Activated naive CD8-positive, alpha-beta T cell (primary cell): Measurements from ENCODE around the gene RPUSD4.

Source experiments
- H3K27ac Mint-ChIP-seq: one replicate; pipeline ENCODE4 v1.8.0; 2021; ENCODE audit warnings: mixed read lengths
- H3K27me3 Mint-ChIP-seq: one replicate; pipeline ENCODE4 v1.8.0; 2021; ENCODE audit warnings: mixed read lengths
- H3K36me3 Mint-ChIP-seq: one replicate; pipeline ENCODE4 v1.8.0; 2021; ENCODE audit warnings: mixed read lengths
- H3K4me1 Mint-ChIP-seq: one replicate; pipeline ENCODE4 v1.8.0; 2021; ENCODE audit warnings: low read depth, mixed read lengths
- H3K4me3 Mint-ChIP-seq: one replicate; pipeline ENCODE4 v1.8.0; 2021; ENCODE audit warnings: mild to moderate bottlenecking, mixed read lengths
- H3K9me3 Mint-ChIP-seq: one replicate; pipeline ENCODE4 v1.8.0; 2021; ENCODE audit warnings: low read depth, mixed read lengths

Gene RPUSD4

GRCh38 chr11:126176853-126177470, 34.5 kb downstream of the RPUSD4 start:
- no peak overlapping the region for H3K27ac Mint-ChIP-seq
- H3K36me3 Mint-ChIP-seq: peaks cover 2% of the 10 kb centered on the region
- no peaks in the 10 kb centered on the region for H3K4me1 Mint-ChIP-seq
- H3K4me3 Mint-ChIP-seq: no peak overlapping the region
- no peaks in the 10 kb centered on the region for H3K27me3 Mint-ChIP-seq
- H3K9me3 Mint-ChIP-seq: no peaks in the 10 kb centered on the region

- no peak overlapping the region for H3K27ac Mint-ChIP-seq
These were observed 36.1 kb downstream of the RPUSD4 start for GRCh38 chr11:126175393-126175792.

GRCh38 chr11:126174816-126175215, 36.6 kb downstream of the RPUSD4 start:
- no peaks in the 10 kb centered on the region for H3K27me3 Mint-ChIP-seq
- no peak overlapping the region for H3K4me3 Mint-ChIP-seq
- H3K9me3 Mint-ChIP-seq: no peaks in the 10 kb centered on the region
- H3K27ac Mint-ChIP-seq: no peak overlapping the region
- no peaks in the 10 kb centered on the region for H3K4me1 Mint-ChIP-seq
- H3K36me3 Mint-ChIP-seq: no peaks in the 10 kb centered on the region

More at GRCh38 chr11:126175393-126175792, 36.1 kb downstream of the RPUSD4 start:
- H3K9me3 Mint-ChIP-seq: no peaks in the 10 kb centered on the region
- H3K4me3 Mint-ChIP-seq: no peak overlapping the region
- H3K36me3 Mint-ChIP-seq: peaks cover 2% of the 10 kb centered on the region
- no peaks in the 10 kb centered on the region for H3K27me3 Mint-ChIP-seq
- no peaks in the 10 kb centered on the region for H3K4me1 Mint-ChIP-seq

- Mint-ChIP-seq H3K27me3 (no peaks in the 10 kb centered on the region), H3K9me3 (no peaks in the 10 kb centered on the region), H3K36me3 (no peaks in the 10 kb centered on the region), H3K4me1 (no peaks in the 10 kb centered on the region), H3K27ac (no peak overlapping the region), H3K4me3 (no peak overlapping the region)
These were observed 38.2 kb downstream of the RPUSD4 start for GRCh38 chr11:126173257-126173656.

- Mint-ChIP-seq H3K36me3 (no peaks in the 10 kb centered on the region), H3K4me1 (no peaks in the 10 kb centered on the region), H3K27me3 (no peaks in the 10 kb centered on the region), H3K27ac (no peak overlapping the region), H3K4me3 (no peak overlapping the region), H3K9me3 (no peaks in the 10 kb centered on the region)
These were observed 38.8 kb downstream of the RPUSD4 start for GRCh38 chr11:126172596-126173038.

- Mint-ChIP-seq H3K4me1 (peaks cover under 1% of the 10 kb centered on the region), H3K36me3 (no peaks in the 10 kb centered on the region), H3K4me3 (no peak overlapping the region), H3K27me3 (no peaks in the 10 kb centered on the region), H3K27ac (no peak overlapping the region), H3K9me3 (no peaks in the 10 kb centered on the region)
These were observed 42.2 kb downstream of the RPUSD4 start for GRCh38 chr11:126169291-126169690.

- Mint-ChIP-seq H3K4me3 (no peak overlapping the region), H3K9me3 (no peaks in the 10 kb centered on the region)
These were observed 44.0 kb downstream of the RPUSD4 start for GRCh38 chr11:126167488-126167887.

GRCh38 chr11:126166413-126166812, 45.0 kb downstream of the RPUSD4 start:
- H3K9me3 Mint-ChIP-seq: no peaks in the 10 kb centered on the region
- H3K27ac Mint-ChIP-seq: no peak overlapping the region
- H3K4me3 Mint-ChIP-seq: no peak overlapping the region
- no peaks in the 10 kb centered on the region for H3K36me3 Mint-ChIP-seq
- H3K27me3 Mint-ChIP-seq: no peaks in the 10 kb centered on the region
- peaks cover 2% of the 10 kb centered on the region for H3K4me1 Mint-ChIP-seq

More at GRCh38 chr11:126167488-126167887, 44.0 kb downstream of the RPUSD4 start:
- H3K4me1 Mint-ChIP-seq: peaks cover 2% of the 10 kb centered on the region
- no peak overlapping the region for H3K27ac Mint-ChIP-seq
- no peaks in the 10 kb centered on the region for H3K36me3 Mint-ChIP-seq
- H3K27me3 Mint-ChIP-seq: no peaks in the 10 kb centered on the region

GRCh38 chr11:126165757-126166156, 45.7 kb downstream of the RPUSD4 start:
- Mint-ChIP-seq H3K27ac (no peak overlapping the region), H3K36me3 (no peaks in the 10 kb centered on the region), H3K4me1 (peaks cover 2% of the 10 kb centered on the region), H3K27me3 (no peaks in the 10 kb centered on the region), H3K4me3 (no peak overlapping the region), H3K9me3 (no peaks in the 10 kb centered on the region)

GRCh38 chr11:126165311-126165720, 46.1 kb downstream of the RPUSD4 start:
- Mint-ChIP-seq H3K9me3 (no peaks in the 10 kb centered on the region), H3K36me3 (no peaks in the 10 kb centered on the region), H3K4me3 (no peak overlapping the region), H3K27me3 (no peaks in the 10 kb centered on the region), H3K4me1 (peaks cover 2% of the 10 kb centered on the region), H3K27ac (no peak overlapping the region)

GRCh38 chr11:126164781-126165180, 46.7 kb downstream of the RPUSD4 start:
- Mint-ChIP-seq H3K36me3 (no peaks in the 10 kb centered on the region), H3K9me3 (no peaks in the 10 kb centered on the region), H3K4me3 (no peak overlapping the region), H3K27ac (no peak overlapping the region), H3K4me1 (peaks cover 2% of the 10 kb centered on the region), H3K27me3 (no peaks in the 10 kb centered on the region)

GRCh38 chr11:126163779-126164178, 47.7 kb downstream of the RPUSD4 start:
- Mint-ChIP-seq H3K27me3 (no peaks in the 10 kb centered on the region), H3K9me3 (no peaks in the 10 kb centered on the region), H3K4me1 (peaks cover 2% of the 10 kb centered on the region), H3K36me3 (no peaks in the 10 kb centered on the region), H3K27ac (no peak overlapping the region), H3K4me3 (no peak overlapping the region)

- H3K36me3 Mint-ChIP-seq: no peaks in the 10 kb centered on the region
- no peaks in the 10 kb centered on the region for H3K9me3 Mint-ChIP-seq
- no peaks in the 10 kb centered on the region for H3K27me3 Mint-ChIP-seq
- H3K4me3 Mint-ChIP-seq: no peak overlapping the region
- peaks cover 2% of the 10 kb centered on the region for H3K4me1 Mint-ChIP-seq
- no peak overlapping the region for H3K27ac Mint-ChIP-seq
These were observed 48.3 kb downstream of the RPUSD4 start for GRCh38 chr11:126163074-126163700.

GRCh38 chr11:126162306-126163030, 49.0 kb downstream of the RPUSD4 start:
- H3K36me3 Mint-ChIP-seq: no peaks in the 10 kb centered on the region
- peaks cover 2% of the 10 kb centered on the region for H3K4me1 Mint-ChIP-seq
- H3K27me3 Mint-ChIP-seq: no peaks in the 10 kb centered on the region
- H3K27ac Mint-ChIP-seq: no peak overlapping the region
- H3K9me3 Mint-ChIP-seq: no peaks in the 10 kb centered on the region
- no peak overlapping the region for H3K4me3 Mint-ChIP-seq

GRCh38 chr11:126161023-126161391, 50.4 kb downstream of the RPUSD4 start:
- peaks cover 2% of the 10 kb centered on the region for H3K4me1 Mint-ChIP-seq
- H3K27ac Mint-ChIP-seq: no peak overlapping the region
- no peaks in the 10 kb centered on the region for H3K27me3 Mint-ChIP-seq
- no peak overlapping the region for H3K4me3 Mint-ChIP-seq
- no peaks in the 10 kb centered on the region for H3K9me3 Mint-ChIP-seq
- no peaks in the 10 kb centered on the region for H3K36me3 Mint-ChIP-seq
